ENCODE data around the gene LEF1. TPM values are rescaled to one million over a fixed set of nuclear protein-coding genes. Genes with fewer than 3 reads are reported as not detected.

Gene LEF1
- total RNA-seq, 1 experiment from 2014 or later = 2.8 TPM

DNA sequence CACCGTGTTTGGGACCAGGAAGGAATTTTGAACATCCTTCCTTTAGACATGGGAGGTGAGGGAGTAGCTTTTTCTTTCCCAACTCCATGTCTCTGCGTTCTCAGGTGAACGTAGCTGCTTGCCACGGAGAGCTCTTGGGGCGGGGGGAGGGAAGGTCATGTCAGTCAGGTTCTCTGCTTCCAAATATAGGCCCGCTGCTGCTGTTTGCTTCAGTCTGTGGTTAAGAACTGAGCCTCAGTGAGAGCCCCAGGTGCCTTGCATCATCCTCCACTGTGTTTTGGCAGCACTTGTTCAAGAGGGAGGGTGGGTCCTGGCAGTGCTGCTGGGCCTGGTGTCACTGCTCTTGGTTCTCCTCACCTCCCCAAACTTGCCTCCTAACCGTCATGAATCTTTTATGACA is 132.5 kb downstream of the LEF1 start:
- Histone ChIP-seq H3K36me3 (ENCODE audit: low read depth) (no peaks in the 10 kb centered on the region), H3K9me2 (ENCODE audit: insufficient read depth) (no peaks in the 10 kb centered on the region), H3K27me3 (ENCODE audit: insufficient read depth, low read depth) (no peaks in the 10 kb centered on the region), H4K20me1 (ENCODE audit: insufficient read depth) (no peaks in the 10 kb centered on the region), H3F3A (ENCODE audit: insufficient read depth, low read depth) (no peaks in the 10 kb centered on the region), H2AFZ (no peak overlapping the region), H3K79me2 (ENCODE audit: low read depth) (no peaks in the 10 kb centered on the region), H3K4me2 (no peak overlapping the region), H3K4me3 (no peak overlapping the region), H3K27ac (no peak overlapping the region), H3K9me3 (ENCODE audit: insufficient read depth, low read depth) (no peaks in the 10 kb centered on the region), H3K4me1 (replicated peaks; ENCODE audit: insufficient read depth) (no peaks in the 10 kb centered on the region)
- POLR2A ChIA-PET (ENCODE audit: unreplicated experiment) = no interaction called here
- TF ChIP-seq, protein P1, sequence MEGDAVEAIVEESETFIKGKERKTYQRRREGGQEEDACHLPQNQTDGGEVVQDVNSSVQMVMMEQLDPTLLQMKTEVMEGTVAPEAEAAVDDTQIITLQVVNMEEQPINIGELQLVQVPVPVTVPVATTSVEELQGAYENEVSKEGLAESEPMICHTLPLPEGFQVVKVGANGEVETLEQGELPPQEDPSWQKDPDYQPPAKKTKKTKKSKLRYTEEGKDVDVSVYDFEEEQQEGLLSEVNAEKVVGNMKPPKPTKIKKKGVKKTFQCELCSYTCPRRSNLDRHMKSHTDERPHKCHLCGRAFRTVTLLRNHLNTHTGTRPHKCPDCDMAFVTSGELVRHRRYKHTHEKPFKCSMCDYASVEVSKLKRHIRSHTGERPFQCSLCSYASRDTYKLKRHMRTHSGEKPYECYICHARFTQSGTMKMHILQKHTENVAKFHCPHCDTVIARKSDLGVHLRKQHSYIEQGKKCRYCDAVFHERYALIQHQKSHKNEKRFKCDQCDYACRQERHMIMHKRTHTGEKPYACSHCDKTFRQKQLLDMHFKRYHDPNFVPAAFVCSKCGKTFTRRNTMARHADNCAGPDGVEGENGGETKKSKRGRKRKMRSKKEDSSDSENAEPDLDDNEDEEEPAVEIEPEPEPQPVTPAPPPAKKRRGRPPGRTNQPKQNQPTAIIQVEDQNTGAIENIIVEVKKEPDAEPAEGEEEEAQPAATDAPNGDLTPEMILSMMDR (conservative IDR thresholded peaks at IDR 0.05) = no peak
- no peak for TF ChIP-seq EZH2 (IDR thresholded peaks at IDR 0.05; ENCODE audit: low read depth)
- DNase-seq = no peak
- CTCF ChIA-PET = no interaction called here
- BruUV-seq (replicated peaks) = no TSS peak
- intact Hi-C loops (cut with micrococcal nuclease; ENCODE audit: unreplicated experiment) = loop anchor here (10.0 kb wide), 1 partner anchor 1359 kb away; no protein-coding TSS in a partner anchor

DNA sequence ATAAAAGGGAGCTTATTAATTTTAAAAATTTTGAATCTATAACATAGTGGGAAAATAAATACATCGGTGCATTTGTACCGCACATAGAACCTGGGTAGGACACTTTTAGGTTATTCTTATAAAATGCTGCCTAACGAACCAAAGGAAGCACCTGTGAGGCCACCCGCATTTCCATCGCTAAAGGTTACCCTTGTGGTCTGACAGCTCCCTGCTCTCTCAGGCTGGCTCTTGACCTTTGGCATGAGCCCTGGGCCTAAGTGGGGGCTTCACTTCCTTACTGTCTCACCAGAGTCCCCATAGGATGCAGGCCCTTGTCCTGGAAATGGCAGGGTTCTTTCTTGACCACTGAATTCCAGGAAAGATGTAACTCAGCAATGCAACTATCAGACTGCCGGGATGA is 133.0 kb downstream of the LEF1 start:
- Histone ChIP-seq H3F3A (ENCODE audit: insufficient read depth, low read depth) (no peaks in the 10 kb centered on the region), H3K36me3 (ENCODE audit: low read depth) (no peaks in the 10 kb centered on the region), H2AFZ (no peak overlapping the region), H3K9me2 (ENCODE audit: insufficient read depth) (no peaks in the 10 kb centered on the region), H3K4me3 (no peak overlapping the region), H3K4me2 (no peak overlapping the region), H3K79me2 (ENCODE audit: low read depth) (no peaks in the 10 kb centered on the region), H4K20me1 (ENCODE audit: insufficient read depth) (no peaks in the 10 kb centered on the region), H3K4me1 (replicated peaks; ENCODE audit: insufficient read depth) (no peaks in the 10 kb centered on the region), H3K9me3 (ENCODE audit: insufficient read depth, low read depth) (no peaks in the 10 kb centered on the region), H3K27ac (no peak overlapping the region), H3K27me3 (ENCODE audit: insufficient read depth, low read depth) (no peaks in the 10 kb centered on the region)
- intact Hi-C loops (cut with micrococcal nuclease; ENCODE audit: unreplicated experiment) = loop anchor here (10.0 kb wide), 1 partner anchor 1359 kb away; no protein-coding TSS in a partner anchor
- no peak for DNase-seq
- TF ChIP-seq EZH2 (IDR thresholded peaks at IDR 0.05; ENCODE audit: low read depth) = no peak
- TF ChIP-seq, protein P1 (conservative IDR thresholded peaks at IDR 0.05) = no peak
- CTCF ChIA-PET = no interaction called here
- BruUV-seq (replicated peaks) = no TSS peak
- POLR2A ChIA-PET (ENCODE audit: unreplicated experiment) = no interaction called here

DNA sequence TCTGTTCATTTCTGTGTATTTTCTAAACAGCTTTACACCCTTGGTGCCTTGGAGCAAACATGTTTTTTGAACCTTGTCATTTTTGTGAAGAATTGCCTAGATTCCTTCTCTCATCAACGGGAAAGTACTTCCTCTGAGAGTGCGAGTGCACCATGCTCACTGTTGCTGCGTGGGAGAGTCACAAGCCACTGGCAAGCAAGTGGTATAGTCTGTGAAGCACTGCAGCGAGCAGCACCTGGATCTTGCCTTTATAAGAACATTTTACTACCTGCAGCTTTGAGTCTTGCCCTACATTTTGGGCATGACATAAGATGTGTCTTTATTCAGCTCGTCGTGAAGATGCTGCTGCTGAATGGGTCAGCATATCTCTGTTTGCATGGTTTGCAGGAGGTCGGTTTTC is 134.2 kb downstream of the LEF1 start:
- Histone ChIP-seq H3K9me3 (ENCODE audit: insufficient read depth, low read depth) (no peaks in the 10 kb centered on the region), H3K79me2 (ENCODE audit: low read depth) (no peaks in the 10 kb centered on the region), H2AFZ (no peak overlapping the region), H3K36me3 (ENCODE audit: low read depth) (no peaks in the 10 kb centered on the region), H3K4me1 (replicated peaks; ENCODE audit: insufficient read depth) (no peaks in the 10 kb centered on the region), H3K9me2 (ENCODE audit: insufficient read depth) (no peaks in the 10 kb centered on the region), H3K4me2 (no peak overlapping the region), H4K20me1 (ENCODE audit: insufficient read depth) (no peaks in the 10 kb centered on the region), H3K4me3 (no peak overlapping the region), H3F3A (ENCODE audit: insufficient read depth, low read depth) (no peaks in the 10 kb centered on the region), H3K27me3 (ENCODE audit: insufficient read depth, low read depth) (no peaks in the 10 kb centered on the region), H3K27ac (no peak overlapping the region)
- intact Hi-C loops (cut with micrococcal nuclease; ENCODE audit: unreplicated experiment) = loop anchor here (10.0 kb wide), 1 partner anchor 1360 kb away; no protein-coding TSS in a partner anchor
- ChIA-PET CTCF (no interaction called here), POLR2A (ENCODE audit: unreplicated experiment) (no interaction called here)
- no TSS peak for BruUV-seq (replicated peaks)
- no peak for DNase-seq
- no peak for TF ChIP-seq EZH2 (IDR thresholded peaks at IDR 0.05; ENCODE audit: low read depth)
- TF ChIP-seq, protein P1 (conservative IDR thresholded peaks at IDR 0.05) = no peak
